GM21360 (cell line): ENCODE measurements around the gene IFT122.
"Not testable (repeated sequence)": the region's sequence is repeated elsewhere in the genome, so short reads cannot be mapped to it uniquely, and the experiment has no call there.

Experiments
- ATAC-seq: cut with Tn5 transposase; IDR thresholded peaks from one replicate; pipeline ENCODE4 v1.9.1; 2021; ENCODE audit warnings: mild to moderate bottlenecking, moderate library complexity; ENCODE audit not compliant: unreplicated experiment

The IFT122 gene

GRCh38 chr3:129494499-129494898 is 54.5 kb downstream of the IFT122 start:
- not testable (repeated sequence) for ATAC-seq

- ATAC-seq = not testable (repeated sequence)
Measured at GRCh38 chr3:129495006-129495639, 55.1 kb downstream of the IFT122 start.

GRCh38 chr3:129497876-129498275 is 57.9 kb downstream of the IFT122 start:
- ATAC-seq = not testable (repeated sequence)

- ATAC-seq = not testable (repeated sequence)
Measured at GRCh38 chr3:129498603-129499488, 58.8 kb downstream of the IFT122 start.

- ATAC-seq = not testable (repeated sequence)
Measured at GRCh38 chr3:129499604-129500333, 59.7 kb downstream of the IFT122 start.

GRCh38 chr3:129500334-129500658 is 60.3 kb downstream of the IFT122 start:
- no peak for ATAC-seq

- no peak for ATAC-seq
Measured at GRCh38 chr3:129501630-129502029, 61.6 kb downstream of the IFT122 start.

- no peak for ATAC-seq
Measured at GRCh38 chr3:129502641-129503408, 62.8 kb downstream of the IFT122 start.

- no peak for ATAC-seq
Measured at GRCh38 chr3:129503471-129504291, 63.7 kb downstream of the IFT122 start.

GRCh38 chr3:129504471-129505100 is 64.6 kb downstream of the IFT122 start:
- ATAC-seq = no peak

- no peak for ATAC-seq
Measured at GRCh38 chr3:129505341-129505740, 65.3 kb downstream of the IFT122 start.

- ATAC-seq = no peak
Measured at GRCh38 chr3:129506231-129506742, 66.3 kb downstream of the IFT122 start.

- ATAC-seq = no peak
Measured at GRCh38 chr3:129507181-129507831, 67.3 kb downstream of the IFT122 start.

GRCh38 chr3:129512595-129512994 is 72.6 kb downstream of the IFT122 start:
- no peak for ATAC-seq

- no peak for ATAC-seq
Measured at GRCh38 chr3:129513705-129514104, 73.7 kb downstream of the IFT122 start.

- no peak for ATAC-seq
Measured at GRCh38 chr3:129514110-129514509, 74.1 kb downstream of the IFT122 start.

- no peak for ATAC-seq
Measured at GRCh38 chr3:129514563-129514962, 74.5 kb downstream of the IFT122 start.

GRCh38 chr3:129515108-129515820 is 75.2 kb downstream of the IFT122 start:
- ATAC-seq = not testable (repeated sequence)
